Body of pancreas (tissue), 4 donors: ENCODE results near the gene LPIN3.

Experiments
- CTCF ChIP-seq, 7 experiments: fragments of 450-650 bp in 4 of 7; fragments of 200-600 bp in 3 of 7; sonication (generic) in 3 of 7; IDR thresholded peaks; one replicate each; pipeline ENCODE4 v1.5.1; 2016 to 2019; ENCODE audit warnings: antibody characterized with exemption in 7 of 7
- POLR2A ChIP-seq, 3 donors: fragments of 450-650 bp; IDR thresholded peaks; one replicate each; pipeline ENCODE4 v1.6.1; 2016; ENCODE audit warnings: antibody characterized with exemption in 3 of 3, mild to moderate bottlenecking in 2 of 3

- no peak for TF ChIP-seq CTCF (IDR thresholded peaks at IDR 0.05)
- TF ChIP-seq POLR2A (IDR thresholded peaks at IDR 0.05): no peak
Measured at GRCh38 chr20:41345729-41346067, 5.1 kb downstream of the LPIN3 start.
